Measurements from ENCODE around the gene ABCG1. TPM values are rescaled to one million over a fixed set of nuclear protein-coding genes. Genes with fewer than 3 reads are reported as not detected.

ABCG1 gene
- total RNA-seq, 1 donor from 2014 or later = 1.3 TPM

GRCh38 chr21:42341776-42342542 lies 123.0 kb downstream of the ABCG1 start:
- FAIRE-seq = no peak
- no peaks in the 10 kb centered on the region for H3K79me2 ChIP-seq (ENCODE audit: insufficient read depth, low read length)
- Mint-ChIP-seq H3K27ac (ENCODE audit: unreplicated experiment) (no peak overlapping the region), H3K36me3 (ENCODE audit: low read depth, unreplicated experiment) (no peaks in the 10 kb centered on the region), H3K27me3 (ENCODE audit: low read depth, unreplicated experiment) (peaks cover 12% of the 10 kb centered on the region), H3K4me1 (ENCODE audit: low read depth, unreplicated experiment) (no peaks in the 10 kb centered on the region), H3K9me3 (ENCODE audit: unreplicated experiment) (no peaks in the 10 kb centered on the region), H3K4me3 (ENCODE audit: unreplicated experiment) (no peak overlapping the region)
- H3K4me3 ChIP-seq (ENCODE audit: insufficient read depth, low read depth, low read length) = no peak overlapping the region
- TF ChIP-seq, protein P1, sequence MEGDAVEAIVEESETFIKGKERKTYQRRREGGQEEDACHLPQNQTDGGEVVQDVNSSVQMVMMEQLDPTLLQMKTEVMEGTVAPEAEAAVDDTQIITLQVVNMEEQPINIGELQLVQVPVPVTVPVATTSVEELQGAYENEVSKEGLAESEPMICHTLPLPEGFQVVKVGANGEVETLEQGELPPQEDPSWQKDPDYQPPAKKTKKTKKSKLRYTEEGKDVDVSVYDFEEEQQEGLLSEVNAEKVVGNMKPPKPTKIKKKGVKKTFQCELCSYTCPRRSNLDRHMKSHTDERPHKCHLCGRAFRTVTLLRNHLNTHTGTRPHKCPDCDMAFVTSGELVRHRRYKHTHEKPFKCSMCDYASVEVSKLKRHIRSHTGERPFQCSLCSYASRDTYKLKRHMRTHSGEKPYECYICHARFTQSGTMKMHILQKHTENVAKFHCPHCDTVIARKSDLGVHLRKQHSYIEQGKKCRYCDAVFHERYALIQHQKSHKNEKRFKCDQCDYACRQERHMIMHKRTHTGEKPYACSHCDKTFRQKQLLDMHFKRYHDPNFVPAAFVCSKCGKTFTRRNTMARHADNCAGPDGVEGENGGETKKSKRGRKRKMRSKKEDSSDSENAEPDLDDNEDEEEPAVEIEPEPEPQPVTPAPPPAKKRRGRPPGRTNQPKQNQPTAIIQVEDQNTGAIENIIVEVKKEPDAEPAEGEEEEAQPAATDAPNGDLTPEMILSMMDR (IDR thresholded peaks at IDR 0.05; ENCODE audit: insufficient read depth, low read depth, low read length) = no peak
- TF ChIP-seq EZH2 (IDR thresholded peaks at IDR 0.05; ENCODE audit: insufficient read depth, low read length) = no peak
- H3K27me3 ChIP-seq (ENCODE audit: insufficient read depth, low read length) = peaks cover 9% of the 10 kb centered on the region
- H3K4me2 ChIP-seq (ENCODE audit: low read length) = no peak overlapping the region
- peaks cover 5% of the 10 kb centered on the region for H3K4me1 ChIP-seq (ENCODE audit: insufficient read depth, low read length)
- no peak for DNase-seq (ENCODE audit: low read depth)
- no peaks in the 10 kb centered on the region for H3K36me3 ChIP-seq (ENCODE audit: insufficient read depth, low read length)
- no peaks in the 10 kb centered on the region for H4K20me1 ChIP-seq (ENCODE audit: insufficient read depth, low read length)
- no peak overlapping the region for H2AFZ ChIP-seq (ENCODE audit: low read depth, low read length)
- no peak overlapping the region for H3K9ac ChIP-seq (ENCODE audit: low read length)
- no peak overlapping the region for H3K27ac ChIP-seq (ENCODE audit: low read depth, low read length)
- no peaks in the 10 kb centered on the region for H3K9me3 ChIP-seq (ENCODE audit: insufficient read depth, low read depth, low read length)

- H3K4me3 ChIP-seq (ENCODE audit: insufficient read depth, low read depth, low read length) = no peak overlapping the region
- H3K9me3 ChIP-seq (ENCODE audit: insufficient read depth, low read depth, low read length) = no peaks in the 10 kb centered on the region
- no peaks in the 10 kb centered on the region for H3K4me1 Mint-ChIP-seq (ENCODE audit: low read depth, unreplicated experiment)
- H3K4me1 ChIP-seq (ENCODE audit: insufficient read depth, low read length) = peaks cover under 1% of the 10 kb centered on the region
- FAIRE-seq (no peak), DNase-seq (ENCODE audit: low read depth) (no peak)
- H3K27ac ChIP-seq (ENCODE audit: low read depth, low read length) = no peak overlapping the region
- no peaks in the 10 kb centered on the region for H3K27me3 ChIP-seq (ENCODE audit: insufficient read depth, low read length)
- peaks cover 2% of the 10 kb centered on the region for H3K9me3 Mint-ChIP-seq (ENCODE audit: unreplicated experiment)
- peaks cover 14% of the 10 kb centered on the region for H3K27me3 Mint-ChIP-seq (ENCODE audit: low read depth, unreplicated experiment)
- H3K9ac ChIP-seq (ENCODE audit: low read length) = no peak overlapping the region
- no peak overlapping the region for H2AFZ ChIP-seq (ENCODE audit: low read depth, low read length)
- H3K27ac Mint-ChIP-seq (ENCODE audit: unreplicated experiment) = no peak overlapping the region
- no peaks in the 10 kb centered on the region for H3K36me3 ChIP-seq (ENCODE audit: insufficient read depth, low read length)
- TF ChIP-seq EZH2 (IDR thresholded peaks at IDR 0.05; ENCODE audit: insufficient read depth, low read length) = no peak
- TF ChIP-seq, protein P1 (IDR thresholded peaks at IDR 0.05; ENCODE audit: insufficient read depth, low read depth, low read length) = no peak
- no peak overlapping the region for H3K4me3 Mint-ChIP-seq (ENCODE audit: unreplicated experiment)
- H3K36me3 Mint-ChIP-seq (ENCODE audit: low read depth, unreplicated experiment) = no peaks in the 10 kb centered on the region
- H3K79me2 ChIP-seq (ENCODE audit: insufficient read depth, low read length) = no peaks in the 10 kb centered on the region
- no peak overlapping the region for H3K4me2 ChIP-seq (ENCODE audit: low read length)
- H4K20me1 ChIP-seq (ENCODE audit: insufficient read depth, low read length) = no peaks in the 10 kb centered on the region
These were observed 124.2 kb downstream of the ABCG1 start for GRCh38 chr21:42343101-42343500.

- Histone ChIP-seq H3K9ac (ENCODE audit: low read length) (no peak overlapping the region), H3K4me2 (ENCODE audit: low read length) (no peak overlapping the region), H3K27me3 (ENCODE audit: insufficient read depth, low read length) (no peaks in the 10 kb centered on the region), H2AFZ (ENCODE audit: low read depth, low read length) (no peak overlapping the region), H4K20me1 (ENCODE audit: insufficient read depth, low read length) (no peaks in the 10 kb centered on the region), H3K4me1 (ENCODE audit: insufficient read depth, low read length) (no peaks in the 10 kb centered on the region), H3K4me3 (ENCODE audit: insufficient read depth, low read depth, low read length) (no peak overlapping the region), H3K27ac (ENCODE audit: low read depth, low read length) (no peak overlapping the region), H3K36me3 (ENCODE audit: insufficient read depth, low read length) (no peaks in the 10 kb centered on the region), H3K79me2 (ENCODE audit: insufficient read depth, low read length) (no peaks in the 10 kb centered on the region), H3K9me3 (ENCODE audit: insufficient read depth, low read depth, low read length) (no peaks in the 10 kb centered on the region)
- DNase-seq (ENCODE audit: low read depth) = no peak
- FAIRE-seq = no peak
- no peak overlapping the region for H3K4me3 Mint-ChIP-seq (ENCODE audit: unreplicated experiment)
- H3K36me3 Mint-ChIP-seq (ENCODE audit: low read depth, unreplicated experiment) = no peaks in the 10 kb centered on the region
- no peak for TF ChIP-seq EZH2 (IDR thresholded peaks at IDR 0.05; ENCODE audit: insufficient read depth, low read length)
- TF ChIP-seq, protein P1 (IDR thresholded peaks at IDR 0.05; ENCODE audit: insufficient read depth, low read depth, low read length) = no peak
- peaks cover 15% of the 10 kb centered on the region for H3K27me3 Mint-ChIP-seq (ENCODE audit: low read depth, unreplicated experiment)
- H3K27ac Mint-ChIP-seq (ENCODE audit: unreplicated experiment) = no peak overlapping the region
- H3K9me3 Mint-ChIP-seq (ENCODE audit: unreplicated experiment) = peaks cover 3% of the 10 kb centered on the region
- H3K4me1 Mint-ChIP-seq (ENCODE audit: low read depth, unreplicated experiment) = no peaks in the 10 kb centered on the region
These were observed 124.6 kb downstream of the ABCG1 start for GRCh38 chr21:42343556-42343955.

All from astrocyte (in vitro differentiated cells and primary cell).